Measurements from ENCODE around the gene PI4KB.

DNA sequence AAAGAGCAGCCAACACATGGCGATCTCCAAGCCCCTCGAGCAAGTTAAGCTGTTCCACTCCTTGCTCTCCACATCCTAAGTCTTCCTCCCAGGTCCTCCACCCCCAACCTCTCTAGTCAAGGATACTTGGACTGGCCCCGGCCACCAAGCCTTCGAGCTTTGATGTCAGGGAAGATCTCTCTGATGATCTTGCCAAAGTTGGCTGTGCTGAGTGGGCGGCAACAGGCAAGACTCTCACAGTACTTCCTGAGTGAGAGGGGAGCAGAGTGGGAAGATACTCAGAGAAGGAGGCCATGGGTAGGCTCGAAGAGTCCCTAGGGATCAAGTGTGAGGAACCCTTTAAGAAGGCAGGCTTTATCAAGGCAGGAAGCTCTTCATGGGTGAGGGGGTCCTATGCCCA is 17.1 kb upstream of the PI4KB start:
- TF ChIP-seq, protein P1, sequence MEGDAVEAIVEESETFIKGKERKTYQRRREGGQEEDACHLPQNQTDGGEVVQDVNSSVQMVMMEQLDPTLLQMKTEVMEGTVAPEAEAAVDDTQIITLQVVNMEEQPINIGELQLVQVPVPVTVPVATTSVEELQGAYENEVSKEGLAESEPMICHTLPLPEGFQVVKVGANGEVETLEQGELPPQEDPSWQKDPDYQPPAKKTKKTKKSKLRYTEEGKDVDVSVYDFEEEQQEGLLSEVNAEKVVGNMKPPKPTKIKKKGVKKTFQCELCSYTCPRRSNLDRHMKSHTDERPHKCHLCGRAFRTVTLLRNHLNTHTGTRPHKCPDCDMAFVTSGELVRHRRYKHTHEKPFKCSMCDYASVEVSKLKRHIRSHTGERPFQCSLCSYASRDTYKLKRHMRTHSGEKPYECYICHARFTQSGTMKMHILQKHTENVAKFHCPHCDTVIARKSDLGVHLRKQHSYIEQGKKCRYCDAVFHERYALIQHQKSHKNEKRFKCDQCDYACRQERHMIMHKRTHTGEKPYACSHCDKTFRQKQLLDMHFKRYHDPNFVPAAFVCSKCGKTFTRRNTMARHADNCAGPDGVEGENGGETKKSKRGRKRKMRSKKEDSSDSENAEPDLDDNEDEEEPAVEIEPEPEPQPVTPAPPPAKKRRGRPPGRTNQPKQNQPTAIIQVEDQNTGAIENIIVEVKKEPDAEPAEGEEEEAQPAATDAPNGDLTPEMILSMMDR (IDR thresholded peaks at IDR 0.05): no peak
- TF ChIP-seq POLR2A (IDR thresholded peaks at IDR 0.05): no peak

Measured in lower leg skin (tissue), 3 donors.